Osteoblast (primary cell): ENCODE results near the gene SLC37A1. TPM values are rescaled to one million over a fixed set of nuclear protein-coding genes. Genes with fewer than 3 reads are reported as not detected.

Experiments
- DNase-seq: peaks from one replicate; pipeline ENCODE4 v3.0.0; 2011; ENCODE audit warnings: low spot score, mixed read lengths; ENCODE audit not compliant: insufficient read length; ENCODE audit errors: missing footprints
- H2AFZ ChIP-seq: 2 replicates; pipeline ENCODE4 v1.6.0; 2011; ENCODE audit warnings: mild to moderate bottlenecking, low read length
- H3K27ac ChIP-seq: 2 replicates; pipeline ENCODE4 v1.5.1; 2011; ENCODE audit warnings: mild to moderate bottlenecking, low read depth, low read length, moderate library complexity
- H3K27me3 ChIP-seq: 2 replicates; pipeline ENCODE4 v1.6.0; 2012; ENCODE audit warnings: mild to moderate bottlenecking, control low read depth, inconsistent platforms, low read length, moderate library complexity; ENCODE audit not compliant: insufficient read depth
- H3K36me3 ChIP-seq: 2 replicates; pipeline ENCODE4 v1.5.1; 2011; ENCODE audit warnings: mild to moderate bottlenecking, low read length, control low read depth, moderate library complexity; ENCODE audit not compliant: insufficient read depth
- H3K4me1 ChIP-seq: 2 replicates; pipeline ENCODE4 v1.5.1; 2011; ENCODE audit warnings: mild to moderate bottlenecking, low read length, control low read depth, moderate library complexity; ENCODE audit not compliant: insufficient read depth
- H3K4me2 ChIP-seq: 2 replicates; pipeline ENCODE4 v1.6.0; 2011; ENCODE audit warnings: mild to moderate bottlenecking, low read length; ENCODE audit not compliant: insufficient read depth
- H3K4me3 ChIP-seq: fragments of 200-600 bp; sonication (generic); 3 replicates; pipeline ENCODE4 v1.5.1; 2012; ENCODE audit warnings: mild to moderate bottlenecking, low read length, inconsistent platforms; ENCODE audit not compliant: insufficient read depth
- H3K79me2 ChIP-seq: 2 replicates; pipeline ENCODE4 v1.6.0; 2012; ENCODE audit warnings: mild to moderate bottlenecking, low read length, control low read depth, inconsistent platforms; ENCODE audit not compliant: insufficient read depth
- H3K9me3 ChIP-seq: 2 replicates; pipeline ENCODE4 v1.5.1; 2011; ENCODE audit warnings: low read depth, low read length, control low read depth
- H4K20me1 ChIP-seq: 2 replicates; pipeline ENCODE4 v1.6.0; 2012; ENCODE audit warnings: mild to moderate bottlenecking, low read length, control low read depth; ENCODE audit not compliant: insufficient read depth
- CTCF ChIP-seq: IDR thresholded peaks from 2 replicates; pipeline ENCODE4 v1.5.1; 2011; ENCODE audit warnings: mild to moderate bottlenecking, low read depth, low read length, moderate library complexity; ENCODE audit errors: extremely low read depth
- total RNA-seq: library from RNA; depleted of rRNA; stranded (reverse); fragments of >200 nt; gene quantifications from 2 replicates; pipeline ENCODE4 v1.2.3, GENCODE V29; 2012

Gene SLC37A1
- total RNA-seq, 1 donor, result 6.9 TPM

- DNase-seq, result no peak
Observed at GRCh38 chr21:42481169-42481568, 32.5 kb upstream of the SLC37A1 start.

GRCh38 chr21:42484966-42485365 lies 28.7 kb upstream of the SLC37A1 start:
- H3K4me2 ChIP-seq, result no peak overlapping the region
- TF ChIP-seq CTCF, result no peak
- DNase-seq, result no peak
- H3K27ac ChIP-seq, result no peak overlapping the region
- H3K4me1 ChIP-seq, result no peaks in the 10 kb centered on the region
- H3K9me3 ChIP-seq, result no peaks in the 10 kb centered on the region
- no peak overlapping the region for H3K4me3 ChIP-seq
- H4K20me1 ChIP-seq, result no peaks in the 10 kb centered on the region
- no peaks in the 10 kb centered on the region for H3K36me3 ChIP-seq
- no peaks in the 10 kb centered on the region for H3K27me3 ChIP-seq
- no peak overlapping the region for H2AFZ ChIP-seq
- H3K79me2 ChIP-seq, result no peaks in the 10 kb centered on the region

More at GRCh38 chr21:42481169-42481568, 32.5 kb upstream of the SLC37A1 start:
- Histone ChIP-seq H3K9me3 (no peaks in the 10 kb centered on the region), H3K36me3 (no peaks in the 10 kb centered on the region), H3K27me3 (no peaks in the 10 kb centered on the region), H3K4me2 (no peak overlapping the region), H2AFZ (no peak overlapping the region), H3K79me2 (no peaks in the 10 kb centered on the region), H3K27ac (no peak overlapping the region), H3K4me3 (no peak overlapping the region), H4K20me1 (no peaks in the 10 kb centered on the region), H3K4me1 (no peaks in the 10 kb centered on the region)
- TF ChIP-seq CTCF, result no peak

- Histone ChIP-seq H3K79me2 (no peaks in the 10 kb centered on the region), H3K27me3 (no peaks in the 10 kb centered on the region), H2AFZ (no peak overlapping the region), H3K36me3 (no peaks in the 10 kb centered on the region), H3K27ac (no peak overlapping the region), H3K4me1 (no peaks in the 10 kb centered on the region), H3K9me3 (no peaks in the 10 kb centered on the region), H3K4me2 (no peak overlapping the region), H3K4me3 (no peak overlapping the region), H4K20me1 (no peaks in the 10 kb centered on the region)
- TF ChIP-seq CTCF, result no peak
- no peak for DNase-seq
Observed at GRCh38 chr21:42486072-42486471, 27.6 kb upstream of the SLC37A1 start.

- H3K9me3 ChIP-seq, result no peaks in the 10 kb centered on the region
- H3K79me2 ChIP-seq, result no peaks in the 10 kb centered on the region
- no peaks in the 10 kb centered on the region for H3K36me3 ChIP-seq
- H3K27ac ChIP-seq, result no peak overlapping the region
- H4K20me1 ChIP-seq, result no peaks in the 10 kb centered on the region
- no peak overlapping the region for H3K4me3 ChIP-seq
- H3K27me3 ChIP-seq, result no peaks in the 10 kb centered on the region
- no peaks in the 10 kb centered on the region for H3K4me1 ChIP-seq
- no peak overlapping the region for H2AFZ ChIP-seq
- no peak for TF ChIP-seq CTCF
- no peak overlapping the region for H3K4me2 ChIP-seq
- no peak for DNase-seq
Observed at GRCh38 chr21:42486531-42486930, 27.1 kb upstream of the SLC37A1 start.
